MM.1S (cell line): ENCODE measurements around the gene CCDC17.

ENCODE experiments used
- EZH2 ChIP-seq: fragments of 300-600 bp; sonication (generic); optimal IDR thresholded peaks from 2 replicates; pipeline ENCODE3; 2017; ENCODE audit warnings: low read depth, mild to moderate bottlenecking, antibody characterized with exemption, low read length, mixed read lengths
- TF ChIP-seq, protein P1 (sequence below): fragments of 300-600 bp; sonication (generic); IDR thresholded peaks from 2 replicates; pipeline ENCODE4 v1.5.1; 2016; ENCODE audit warnings: antibody characterized with exemption, low read length, mixed read lengths

- TF ChIP-seq, protein P1, sequence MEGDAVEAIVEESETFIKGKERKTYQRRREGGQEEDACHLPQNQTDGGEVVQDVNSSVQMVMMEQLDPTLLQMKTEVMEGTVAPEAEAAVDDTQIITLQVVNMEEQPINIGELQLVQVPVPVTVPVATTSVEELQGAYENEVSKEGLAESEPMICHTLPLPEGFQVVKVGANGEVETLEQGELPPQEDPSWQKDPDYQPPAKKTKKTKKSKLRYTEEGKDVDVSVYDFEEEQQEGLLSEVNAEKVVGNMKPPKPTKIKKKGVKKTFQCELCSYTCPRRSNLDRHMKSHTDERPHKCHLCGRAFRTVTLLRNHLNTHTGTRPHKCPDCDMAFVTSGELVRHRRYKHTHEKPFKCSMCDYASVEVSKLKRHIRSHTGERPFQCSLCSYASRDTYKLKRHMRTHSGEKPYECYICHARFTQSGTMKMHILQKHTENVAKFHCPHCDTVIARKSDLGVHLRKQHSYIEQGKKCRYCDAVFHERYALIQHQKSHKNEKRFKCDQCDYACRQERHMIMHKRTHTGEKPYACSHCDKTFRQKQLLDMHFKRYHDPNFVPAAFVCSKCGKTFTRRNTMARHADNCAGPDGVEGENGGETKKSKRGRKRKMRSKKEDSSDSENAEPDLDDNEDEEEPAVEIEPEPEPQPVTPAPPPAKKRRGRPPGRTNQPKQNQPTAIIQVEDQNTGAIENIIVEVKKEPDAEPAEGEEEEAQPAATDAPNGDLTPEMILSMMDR = no peak
- no peak for TF ChIP-seq EZH2
Measured at GRCh38 chr1:45610589-45611226, 13.1 kb downstream of the CCDC17 start.
